ENCODE measurements around the gene CRELD2.

The CRELD2 gene

GRCh38 chr22:49923445-49923844, 5.0 kb downstream of the CRELD2 start:
- DNase-seq (ENCODE audit: low read depth, low spot score), result no peak
- no CpG with 5 or more reads among the region's 16 CpGs for WGBS (ENCODE audit: insufficient coverage, insufficient read length)
- no peaks in the 10 kb centered on the region for H3K9me3 ChIP-seq (ENCODE audit: control insufficient read depth, insufficient read depth, low read length)
- no peak overlapping the region for H3K27ac ChIP-seq (ENCODE audit: low read length)
- peaks cover 2% of the 10 kb centered on the region for H3K36me3 ChIP-seq (ENCODE audit: control insufficient read depth, insufficient read depth, low read length)
- H3K4me1 ChIP-seq (ENCODE audit: control insufficient read depth, insufficient read depth, low read length), result no peaks in the 10 kb centered on the region; the same call in 1 of the 2 replicates
- no peak overlapping the region for H3K4me3 ChIP-seq (ENCODE audit: low read length)
- no peaks in the 10 kb centered on the region for H3K27me3 ChIP-seq (ENCODE audit: control insufficient read depth, insufficient read depth, low read length)

- Histone ChIP-seq H3K36me3 (ENCODE audit: control insufficient read depth, insufficient read depth, low read length) (peaks cover 2% of the 10 kb centered on the region), H3K27ac (ENCODE audit: low read length) (no peak overlapping the region), H3K4me3 (ENCODE audit: low read length) (no peak overlapping the region), H3K4me1 (ENCODE audit: control insufficient read depth, insufficient read depth, low read length) (no peaks in the 10 kb centered on the region; the same call in 1 of the 2 replicates), H3K9me3 (ENCODE audit: control insufficient read depth, insufficient read depth, low read length) (no peaks in the 10 kb centered on the region), H3K27me3 (ENCODE audit: control insufficient read depth, insufficient read depth, low read length) (no peaks in the 10 kb centered on the region)
- DNase-seq (ENCODE audit: low read depth, low spot score), result no peak
- no CpG with 5 or more reads among the region's 31 CpGs for WGBS (ENCODE audit: insufficient coverage, insufficient read length)
These were observed 5.8 kb downstream of the CRELD2 start for GRCh38 chr22:49924113-49924833.

- DNase-seq (ENCODE audit: low read depth, low spot score), result no peak
These were observed 7.2 kb downstream of the CRELD2 start for GRCh38 chr22:49925525-49926128.

DNA sequence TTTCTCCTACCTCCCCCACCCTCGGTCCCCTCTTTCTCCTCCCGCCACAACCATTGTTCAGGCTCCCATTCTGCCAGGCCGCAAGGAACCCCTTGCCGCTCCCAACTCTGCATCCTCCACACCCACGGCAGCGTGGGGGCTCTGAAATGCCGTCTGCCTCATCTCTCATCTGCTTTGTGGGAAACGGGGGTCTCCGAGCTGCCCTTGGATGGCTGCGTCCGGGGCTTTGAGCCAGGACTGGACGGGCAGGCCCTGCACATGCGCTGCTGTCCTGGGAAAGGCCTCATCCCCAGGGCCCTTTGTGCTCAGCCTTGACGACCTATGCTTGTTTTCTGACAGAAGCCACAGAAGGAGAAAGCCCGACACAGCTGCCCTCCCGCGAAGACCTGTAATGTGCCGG, 8.5 kb downstream of the CRELD2 start:
- no peak for DNase-seq (ENCODE audit: low read depth, low spot score)
- no peak overlapping the region; the same call in 1 of the 2 replicates for H3K4me3 ChIP-seq (ENCODE audit: low read length)
- no peak overlapping the region for H3K27ac ChIP-seq (ENCODE audit: low read length)
- no peaks in the 10 kb centered on the region; the same call in 1 of the 2 replicates for H3K4me1 ChIP-seq (ENCODE audit: control insufficient read depth, insufficient read depth, low read length)
- H3K36me3 ChIP-seq (ENCODE audit: control insufficient read depth, insufficient read depth, low read length), result no peaks in the 10 kb centered on the region; the same call in 1 of the 2 replicates
- H3K9me3 ChIP-seq (ENCODE audit: control insufficient read depth, insufficient read depth, low read length), result no peaks in the 10 kb centered on the region
- WGBS (ENCODE audit: insufficient coverage, insufficient read length), result no CpG with 5 or more reads among the region's 18 CpGs
- H3K27me3 ChIP-seq (ENCODE audit: control insufficient read depth, insufficient read depth, low read length), result peaks cover 6% of the 10 kb centered on the region; the same call in 1 of the 2 replicates

More at GRCh38 chr22:49925525-49926128, 7.2 kb downstream of the CRELD2 start:
- no peak overlapping the region for H3K4me3 ChIP-seq (ENCODE audit: low read length)
- no peaks in the 10 kb centered on the region; the same call in 1 of the 2 replicates for H3K4me1 ChIP-seq (ENCODE audit: control insufficient read depth, insufficient read depth, low read length)
- peaks cover 6% of the 10 kb centered on the region; the same call in 1 of the 2 replicates for H3K27me3 ChIP-seq (ENCODE audit: control insufficient read depth, insufficient read depth, low read length)
- no peaks in the 10 kb centered on the region; the same call in none of the 2 replicates for H3K36me3 ChIP-seq (ENCODE audit: control insufficient read depth, insufficient read depth, low read length)
- H3K27ac ChIP-seq (ENCODE audit: low read length), result no peak overlapping the region
- WGBS (ENCODE audit: insufficient coverage, insufficient read length), result no CpG with 5 or more reads among the region's 24 CpGs
- H3K9me3 ChIP-seq (ENCODE audit: control insufficient read depth, insufficient read depth, low read length), result no peaks in the 10 kb centered on the region

GRCh38 chr22:49927483-49928184, 9.2 kb downstream of the CRELD2 start:
- WGBS (ENCODE audit: insufficient coverage, insufficient read length), result no CpG with 5 or more reads among the region's 26 CpGs
- Histone ChIP-seq H3K9me3 (ENCODE audit: control insufficient read depth, insufficient read depth, low read length) (no peaks in the 10 kb centered on the region), H3K27me3 (ENCODE audit: control insufficient read depth, insufficient read depth, low read length) (peaks cover 6% of the 10 kb centered on the region; the same call in 1 of the 2 replicates), H3K4me3 (ENCODE audit: low read length) (no peak overlapping the region), H3K27ac (ENCODE audit: low read length) (no peak overlapping the region), H3K36me3 (ENCODE audit: control insufficient read depth, insufficient read depth, low read length) (no peaks in the 10 kb centered on the region; the same call in 1 of the 2 replicates), H3K4me1 (ENCODE audit: control insufficient read depth, insufficient read depth, low read length) (no peaks in the 10 kb centered on the region; the same call in 1 of the 2 replicates)
- DNase-seq (ENCODE audit: low read depth, low spot score), result no peak

GRCh38 chr22:49928185-49928495, 9.7 kb downstream of the CRELD2 start:
- DNase-seq (ENCODE audit: low read depth, low spot score), result no peak
- no peak overlapping the region for H3K4me3 ChIP-seq (ENCODE audit: low read length)
- no CpG with 5 or more reads among the region's 8 CpGs for WGBS (ENCODE audit: insufficient coverage, insufficient read length)
- H3K9me3 ChIP-seq (ENCODE audit: control insufficient read depth, insufficient read depth, low read length), result no peaks in the 10 kb centered on the region
- H3K27ac ChIP-seq (ENCODE audit: low read length), result no peak overlapping the region
- peaks cover 6% of the 10 kb centered on the region; the same call in 1 of the 2 replicates for H3K27me3 ChIP-seq (ENCODE audit: control insufficient read depth, insufficient read depth, low read length)
- H3K4me1 ChIP-seq (ENCODE audit: control insufficient read depth, insufficient read depth, low read length), result no peaks in the 10 kb centered on the region; the same call in 1 of the 2 replicates
- H3K36me3 ChIP-seq (ENCODE audit: control insufficient read depth, insufficient read depth, low read length), result no peaks in the 10 kb centered on the region; the same call in 1 of the 2 replicates

- no CpG with 5 or more reads among the region's 38 CpGs for WGBS (ENCODE audit: insufficient coverage, insufficient read length)
- DNase-seq (ENCODE audit: low read depth, low spot score), result no peak
- no peaks in the 10 kb centered on the region; the same call in 1 of the 2 replicates for H3K36me3 ChIP-seq (ENCODE audit: control insufficient read depth, insufficient read depth, low read length)
- peaks cover 6% of the 10 kb centered on the region; the same call in 1 of the 2 replicates for H3K27me3 ChIP-seq (ENCODE audit: control insufficient read depth, insufficient read depth, low read length)
- H3K4me1 ChIP-seq (ENCODE audit: control insufficient read depth, insufficient read depth, low read length), result no peaks in the 10 kb centered on the region; the same call in 1 of the 2 replicates
- no peak overlapping the region for H3K4me3 ChIP-seq (ENCODE audit: low read length)
- H3K27ac ChIP-seq (ENCODE audit: low read length), result no peak overlapping the region
- H3K9me3 ChIP-seq (ENCODE audit: control insufficient read depth, insufficient read depth, low read length), result no peaks in the 10 kb centered on the region
These were observed 10.2 kb downstream of the CRELD2 start for GRCh38 chr22:49928555-49929210.

DNA sequence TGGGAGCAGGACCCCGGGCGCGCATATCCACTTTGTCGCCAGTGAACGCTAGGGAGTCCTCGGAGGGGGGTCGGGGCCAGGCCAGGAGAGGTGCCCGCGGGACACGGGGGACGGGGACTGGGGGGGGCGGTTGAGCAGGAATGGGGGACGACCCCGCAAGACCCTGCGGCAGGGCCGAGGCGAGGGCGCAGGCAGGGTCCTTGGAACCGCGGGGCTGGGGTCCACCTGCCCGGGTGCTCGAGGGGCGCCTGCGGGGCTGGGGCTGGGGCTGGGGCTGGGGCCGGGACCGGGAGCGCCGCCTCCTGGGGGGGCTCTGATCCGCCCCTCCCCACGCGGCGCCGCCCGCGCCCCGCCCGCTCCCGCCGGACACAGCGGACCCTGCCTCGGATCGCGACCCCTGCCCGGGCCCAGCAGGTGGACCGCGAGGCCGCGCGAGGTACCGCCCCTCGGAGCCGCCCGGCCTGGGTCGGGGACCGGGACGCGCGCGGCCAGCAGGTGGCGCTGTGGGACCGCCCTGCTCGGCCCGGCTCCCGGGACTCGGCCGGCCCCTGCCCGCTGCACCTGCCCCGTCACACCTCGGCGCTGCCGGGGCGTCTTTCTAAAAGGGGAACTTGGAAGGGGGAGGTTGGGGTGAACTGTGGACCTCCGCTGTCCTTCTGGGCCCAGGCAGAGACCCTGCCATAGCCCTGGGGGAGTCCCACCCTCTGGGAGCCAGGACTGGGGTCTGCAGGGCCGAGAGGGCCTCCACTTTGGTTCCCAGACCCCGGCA, 11.0 kb downstream of the CRELD2 start:
- no peak overlapping the region for H3K27ac ChIP-seq (ENCODE audit: low read length)
- H3K27me3 ChIP-seq (ENCODE audit: control insufficient read depth, insufficient read depth, low read length), result peaks cover 6% of the 10 kb centered on the region; the same call in 1 of the 2 replicates
- H3K4me1 ChIP-seq (ENCODE audit: control insufficient read depth, insufficient read depth, low read length), result no peaks in the 10 kb centered on the region; the same call in 1 of the 2 replicates
- DNase-seq (ENCODE audit: low read depth, low spot score), result no peak
- H3K36me3 ChIP-seq (ENCODE audit: control insufficient read depth, insufficient read depth, low read length), result no peaks in the 10 kb centered on the region; the same call in 1 of the 2 replicates
- H3K4me3 ChIP-seq (ENCODE audit: low read length), result no peak overlapping the region; the same call in 1 of the 2 replicates
- WGBS (ENCODE audit: insufficient coverage, insufficient read length), result no CpG with 5 or more reads among the region's 75 CpGs
- H3K9me3 ChIP-seq (ENCODE audit: control insufficient read depth, insufficient read depth, low read length), result no peaks in the 10 kb centered on the region

GRCh38 chr22:49929994-49930575, 11.7 kb downstream of the CRELD2 start:
- Histone ChIP-seq H3K9me3 (ENCODE audit: control insufficient read depth, insufficient read depth, low read length) (no peaks in the 10 kb centered on the region), H3K36me3 (ENCODE audit: control insufficient read depth, insufficient read depth, low read length) (no peaks in the 10 kb centered on the region; the same call in 1 of the 2 replicates), H3K27ac (ENCODE audit: low read length) (no peak overlapping the region), H3K27me3 (ENCODE audit: control insufficient read depth, insufficient read depth, low read length) (peaks cover 6% of the 10 kb centered on the region; the same call in 1 of the 2 replicates), H3K4me1 (ENCODE audit: control insufficient read depth, insufficient read depth, low read length) (no peaks in the 10 kb centered on the region; the same call in 1 of the 2 replicates), H3K4me3 (ENCODE audit: low read length) (no peak overlapping the region)
- WGBS (ENCODE audit: insufficient coverage, insufficient read length), result no CpG with 5 or more reads among the region's 21 CpGs
- DNase-seq (ENCODE audit: low read depth, low spot score), result no peak
